Parathyroid adenoma (tissue), 2 donors: ENCODE results near the gene MAPK7.

Experiments
- H2AFZ ChIP-seq: fragments of 300-600 bp; sonication (generic); one replicate; pipeline ENCODE4 v1.7.0; 2017; ENCODE audit warnings: antibody characterized with exemption, mild to moderate bottlenecking
- H3K27ac ChIP-seq: fragments of 300-600 bp; sonication (generic); one replicate; pipeline ENCODE4 v1.7.0; 2017
- H3K27me3 ChIP-seq: fragments of 300-600 bp; sonication (generic); one replicate; pipeline ENCODE4 v1.7.0; 2017; ENCODE audit warnings: low read length; ENCODE audit not compliant: control insufficient read depth, insufficient read depth
- H3K36me3 ChIP-seq: fragments of 300-600 bp; sonication (generic); one replicate; pipeline ENCODE4 v1.7.0; 2017; ENCODE audit warnings: low read length; ENCODE audit not compliant: control insufficient read depth, insufficient read depth
- H3K4me1 ChIP-seq: fragments of 300-600 bp; sonication (generic); one replicate; pipeline ENCODE4 v1.7.0; 2017; ENCODE audit warnings: control low read depth
- H3K4me2 ChIP-seq: fragments of 300-600 bp; sonication (generic); one replicate; pipeline ENCODE4 v1.7.0; 2017; ENCODE audit warnings: low read length
- H3K4me3 ChIP-seq: fragments of 300-600 bp; sonication (generic); one replicate; pipeline ENCODE4 v1.7.0; 2017; ENCODE audit warnings: low read depth, low read length
- H3K79me2 ChIP-seq: fragments of 300-600 bp; sonication (generic); one replicate; pipeline ENCODE4 v1.7.0; 2017; ENCODE audit warnings: control low read depth
- H3K9ac ChIP-seq: fragments of 300-600 bp; sonication (generic); one replicate; pipeline ENCODE4 v1.7.0; 2017; ENCODE audit warnings: mild to moderate bottlenecking
- H3K9me3 ChIP-seq: fragments of 300-600 bp; sonication (generic); one replicate; pipeline ENCODE4 v1.7.0; 2017; ENCODE audit warnings: low read length; ENCODE audit not compliant: control insufficient read depth
- TF ChIP-seq, protein P1 (sequence below): fragments of 300-600 bp; sonication (generic); IDR thresholded peaks from one replicate; pipeline ENCODE4 v1.7.0; 2017; ENCODE audit warnings: antibody characterized with exemption, mild to moderate bottlenecking
- donor health status: primary hyperparathyroidism.

Gene MAPK7

DNA sequence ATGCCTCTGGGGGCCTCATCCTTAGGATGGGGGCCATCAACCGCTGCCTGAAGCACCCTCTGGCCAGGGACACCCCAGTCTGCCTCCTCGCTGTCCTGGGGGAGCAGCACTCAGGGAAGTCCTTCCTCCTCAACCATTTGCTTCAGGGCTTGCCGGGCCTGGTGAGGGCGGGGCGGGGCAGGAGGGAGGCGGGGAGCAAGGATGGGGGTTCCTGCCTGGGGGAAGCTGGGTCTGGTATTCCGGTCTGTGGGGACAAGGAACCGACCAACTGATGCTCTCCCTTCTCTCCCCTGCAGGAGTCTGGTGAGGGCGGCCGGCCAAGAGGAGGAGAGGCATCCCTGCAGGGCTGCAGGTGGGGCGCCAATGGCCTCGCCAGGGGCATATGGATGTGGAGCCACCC is 34.7 kb downstream of the MAPK7 start:
- Histone ChIP-seq H3K27me3 (no peaks in the 10 kb centered on the region), H3K36me3 (no peaks in the 10 kb centered on the region), H3K27ac (no peak overlapping the region)

DNA sequence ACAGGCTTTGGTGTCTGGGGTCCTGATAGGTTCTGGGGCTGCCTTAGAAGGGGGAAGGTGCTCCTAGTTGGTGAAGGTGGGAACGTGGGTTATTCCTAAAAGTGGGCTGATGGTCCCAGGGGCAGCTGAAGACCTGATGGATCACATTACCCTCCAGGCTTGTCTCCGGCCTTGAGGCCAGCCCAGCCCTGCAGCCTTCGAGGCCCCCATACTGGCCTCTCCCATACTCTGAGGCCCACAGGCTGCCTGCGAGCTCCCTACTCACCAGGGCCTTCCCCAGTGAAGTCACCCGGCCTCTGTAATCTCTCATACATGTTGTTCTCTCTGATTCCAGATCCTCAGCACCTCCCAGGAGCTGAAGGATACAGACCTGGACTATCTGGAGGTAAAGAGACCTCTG is 35.5 kb downstream of the MAPK7 start:
- H3K79me2 ChIP-seq, result no peaks in the 10 kb centered on the region
- H3K27me3 ChIP-seq, result no peaks in the 10 kb centered on the region
- H3K36me3 ChIP-seq, result no peaks in the 10 kb centered on the region
- no peak overlapping the region for H3K4me3 ChIP-seq
- TF ChIP-seq, protein P1, sequence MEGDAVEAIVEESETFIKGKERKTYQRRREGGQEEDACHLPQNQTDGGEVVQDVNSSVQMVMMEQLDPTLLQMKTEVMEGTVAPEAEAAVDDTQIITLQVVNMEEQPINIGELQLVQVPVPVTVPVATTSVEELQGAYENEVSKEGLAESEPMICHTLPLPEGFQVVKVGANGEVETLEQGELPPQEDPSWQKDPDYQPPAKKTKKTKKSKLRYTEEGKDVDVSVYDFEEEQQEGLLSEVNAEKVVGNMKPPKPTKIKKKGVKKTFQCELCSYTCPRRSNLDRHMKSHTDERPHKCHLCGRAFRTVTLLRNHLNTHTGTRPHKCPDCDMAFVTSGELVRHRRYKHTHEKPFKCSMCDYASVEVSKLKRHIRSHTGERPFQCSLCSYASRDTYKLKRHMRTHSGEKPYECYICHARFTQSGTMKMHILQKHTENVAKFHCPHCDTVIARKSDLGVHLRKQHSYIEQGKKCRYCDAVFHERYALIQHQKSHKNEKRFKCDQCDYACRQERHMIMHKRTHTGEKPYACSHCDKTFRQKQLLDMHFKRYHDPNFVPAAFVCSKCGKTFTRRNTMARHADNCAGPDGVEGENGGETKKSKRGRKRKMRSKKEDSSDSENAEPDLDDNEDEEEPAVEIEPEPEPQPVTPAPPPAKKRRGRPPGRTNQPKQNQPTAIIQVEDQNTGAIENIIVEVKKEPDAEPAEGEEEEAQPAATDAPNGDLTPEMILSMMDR, result no peak
- no peak overlapping the region for H3K27ac ChIP-seq
- no peak overlapping the region for H3K9ac ChIP-seq
- no peak overlapping the region for H3K4me2 ChIP-seq
- no peak overlapping the region for H2AFZ ChIP-seq
- H3K4me1 ChIP-seq, result peaks cover 4% of the 10 kb centered on the region
- no peaks in the 10 kb centered on the region for H3K9me3 ChIP-seq

More for the DNA sequence above, 34.7 kb downstream of the MAPK7 start:
- no peak overlapping the region for H3K4me3 ChIP-seq
- H3K9ac ChIP-seq, result no peak overlapping the region
- H3K9me3 ChIP-seq, result no peaks in the 10 kb centered on the region
- TF ChIP-seq, protein P1, result no peak
- H3K79me2 ChIP-seq, result no peaks in the 10 kb centered on the region
- H2AFZ ChIP-seq, result no peak overlapping the region
- H3K4me2 ChIP-seq, result no peak overlapping the region
- H3K4me1 ChIP-seq, result peaks cover 4% of the 10 kb centered on the region

DNA sequence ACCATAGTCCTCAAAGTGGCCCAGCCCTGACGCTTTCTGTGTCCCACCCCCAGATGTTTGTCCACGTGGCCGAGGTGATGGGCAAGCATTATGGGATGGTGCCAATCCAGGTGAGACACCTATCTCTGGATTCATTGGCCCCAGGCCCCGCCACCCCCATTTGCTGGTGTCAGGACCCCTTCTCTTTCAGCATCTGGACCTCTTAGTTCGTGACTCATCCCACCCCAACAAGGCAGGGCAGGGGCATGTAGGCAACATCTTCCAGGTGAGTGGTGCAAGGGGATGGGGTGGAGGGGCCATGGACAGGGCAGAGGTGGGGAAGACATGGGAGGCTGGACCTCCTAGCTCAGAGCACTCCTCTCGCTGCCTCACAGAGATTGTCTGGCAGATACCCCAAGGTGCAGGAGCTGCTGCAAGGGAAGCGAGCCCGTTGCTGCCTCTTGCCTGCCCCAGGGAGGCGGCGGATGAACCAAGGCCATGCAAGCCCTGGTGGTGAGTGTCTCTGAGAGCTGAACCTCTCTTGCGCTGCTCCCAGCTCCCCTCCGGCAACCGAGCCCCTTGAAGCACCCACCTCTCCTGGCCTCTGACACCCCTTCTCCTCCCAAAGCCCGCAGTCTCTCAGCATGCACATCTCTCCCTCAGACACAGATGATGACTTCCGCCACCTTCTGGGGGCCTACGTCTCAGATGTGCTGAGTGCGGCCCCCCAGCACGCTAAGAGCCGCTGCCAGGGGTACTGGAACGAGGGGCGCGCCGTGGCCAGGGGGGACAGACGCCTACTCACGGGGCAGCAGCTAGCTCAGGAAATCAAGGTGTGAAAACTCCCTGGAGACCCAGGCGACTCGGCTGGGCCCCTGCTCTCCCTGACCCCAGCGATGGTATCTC is 36.3 kb downstream of the MAPK7 start:
- Histone ChIP-seq H3K4me3 (no peak overlapping the region), H3K4me2 (no peak overlapping the region), H3K36me3 (no peaks in the 10 kb centered on the region), H3K4me1 (peaks cover 4% of the 10 kb centered on the region), H3K79me2 (no peaks in the 10 kb centered on the region), H3K9ac (no peak overlapping the region), H3K27me3 (no peaks in the 10 kb centered on the region), H3K27ac (no peak overlapping the region), H2AFZ (no peak overlapping the region), H3K9me3 (no peaks in the 10 kb centered on the region)
- TF ChIP-seq, protein P1, result no peak

DNA sequence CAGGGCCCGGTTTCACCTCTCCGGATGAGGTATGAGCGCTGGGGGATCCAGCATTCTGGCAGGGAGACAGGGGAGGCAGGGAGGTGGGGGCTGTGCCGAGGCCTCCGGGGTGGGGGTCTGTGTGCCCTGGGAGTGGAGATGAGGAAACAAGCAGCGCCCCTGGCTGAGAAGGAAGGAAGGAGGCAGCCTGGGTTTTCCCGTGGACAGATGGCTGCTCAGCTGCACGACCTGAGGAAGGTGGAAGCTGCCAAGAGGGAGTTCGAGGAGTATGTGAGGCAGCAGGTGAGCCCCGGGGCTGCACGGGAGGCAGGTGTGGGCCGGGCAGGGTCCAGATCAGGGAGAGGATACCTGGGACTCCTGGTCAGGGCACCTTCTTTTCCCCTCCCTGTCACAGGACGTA is 37.0 kb downstream of the MAPK7 start:
- TF ChIP-seq, protein P1, result no peak
- H3K36me3 ChIP-seq, result no peaks in the 10 kb centered on the region
- H3K79me2 ChIP-seq, result no peaks in the 10 kb centered on the region
- H3K4me1 ChIP-seq, result peaks cover 4% of the 10 kb centered on the region
- no peak overlapping the region for H2AFZ ChIP-seq
- H3K27ac ChIP-seq, result no peak overlapping the region
- no peak overlapping the region for H3K4me2 ChIP-seq
- no peak overlapping the region for H3K4me3 ChIP-seq
- no peaks in the 10 kb centered on the region for H3K27me3 ChIP-seq
- no peaks in the 10 kb centered on the region for H3K9me3 ChIP-seq
- H3K9ac ChIP-seq, result no peak overlapping the region
